IMR-90 (cell line): ENCODE data around the gene TSTD1.

Experiments used
- CEBPB ChIP-seq: IDR thresholded peaks from 2 replicates; pipeline ENCODE4 v1.6.1; 2012; ENCODE audit warnings: low read depth, low read length, improper control_type of control experiment
- CHD1 ChIP-seq: IDR thresholded peaks from 2 replicates; pipeline ENCODE4 v1.6.1; 2012; ENCODE audit warnings: low read depth, low read length, improper control_type of control experiment
- FOS ChIP-seq: fragments of 150-350 bp; IDR thresholded peaks from 2 replicates; pipeline ENCODE4 v1.6.1; 2016; ENCODE audit warnings: low read depth, low read length
- MAFK ChIP-seq: IDR thresholded peaks from 2 replicates; pipeline ENCODE4 v1.6.1; 2012; ENCODE audit warnings: low read depth, low read length, improper control_type of control experiment
- NFE2L2 ChIP-seq: fragments of 150-350 bp; IDR thresholded peaks from 2 replicates; pipeline ENCODE4 v1.6.1; 2016; ENCODE audit warnings: low read depth, mild to moderate bottlenecking, low read length
- POLR2A ChIP-seq: IDR thresholded peaks from 2 replicates; pipeline ENCODE4 v1.6.1; 2012; ENCODE audit warnings: mild to moderate bottlenecking, low read depth, low read length
- RAD21 ChIP-seq: IDR thresholded peaks from 2 replicates; pipeline ENCODE4 v1.6.1; 2012; ENCODE audit warnings: low read length, improper control_type of control experiment
- RFX5 ChIP-seq: IDR thresholded peaks from 2 replicates; pipeline ENCODE4 v1.8.0; 2012; ENCODE audit warnings: low read depth, mild to moderate bottlenecking, low read length, moderate library complexity
- TF ChIP-seq, protein P1 (sequence below): conservative IDR thresholded peaks from 2 replicates; pipeline ENCODE4 v1.5.1; 2012; ENCODE audit warnings: mild to moderate bottlenecking, low read depth, low read length, improper control_type of control experiment
- TF ChIP-seq, protein P2 (sequence below): fragments of 150-350 bp; IDR thresholded peaks from 2 replicates; pipeline ENCODE4 v1.6.1; 2017; ENCODE audit warnings: mild to moderate bottlenecking, antibody characterized with exemption, low read length, low read depth

DNA sequence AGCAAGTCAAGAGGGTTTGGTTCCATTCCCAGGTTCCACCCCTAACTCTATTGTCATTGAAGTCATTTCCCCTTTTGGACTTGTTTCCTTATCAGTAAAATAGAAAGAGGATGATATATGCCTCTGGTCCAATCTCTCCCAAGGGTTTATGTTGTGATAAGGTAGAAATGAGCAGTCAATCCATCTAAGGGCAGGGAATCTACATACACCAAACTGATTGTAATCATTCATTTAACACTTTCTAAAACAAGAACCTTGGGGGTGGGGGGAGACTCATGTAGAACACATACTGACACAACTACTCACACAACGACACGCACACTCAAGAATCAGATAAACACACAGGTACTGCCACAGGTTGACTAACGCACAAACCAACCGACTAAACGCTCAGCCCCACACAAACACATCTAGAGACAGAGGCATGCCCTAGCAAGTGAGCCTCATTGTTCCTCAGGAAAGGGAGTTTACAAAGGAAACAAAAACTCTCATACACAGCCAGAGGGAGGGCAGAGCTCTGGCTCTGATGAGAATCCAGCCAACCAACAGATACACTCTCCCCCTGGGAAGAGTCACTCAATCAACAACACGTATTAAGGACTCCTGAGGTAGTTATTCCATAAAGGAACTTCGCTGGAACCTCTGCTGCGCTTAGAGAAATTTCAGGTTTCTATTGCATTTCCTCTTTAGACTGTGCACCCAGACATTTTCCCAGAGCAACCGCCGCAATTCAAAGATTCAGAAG lies 18.8 kb downstream of the TSTD1 start:
- TF ChIP-seq, protein P1, sequence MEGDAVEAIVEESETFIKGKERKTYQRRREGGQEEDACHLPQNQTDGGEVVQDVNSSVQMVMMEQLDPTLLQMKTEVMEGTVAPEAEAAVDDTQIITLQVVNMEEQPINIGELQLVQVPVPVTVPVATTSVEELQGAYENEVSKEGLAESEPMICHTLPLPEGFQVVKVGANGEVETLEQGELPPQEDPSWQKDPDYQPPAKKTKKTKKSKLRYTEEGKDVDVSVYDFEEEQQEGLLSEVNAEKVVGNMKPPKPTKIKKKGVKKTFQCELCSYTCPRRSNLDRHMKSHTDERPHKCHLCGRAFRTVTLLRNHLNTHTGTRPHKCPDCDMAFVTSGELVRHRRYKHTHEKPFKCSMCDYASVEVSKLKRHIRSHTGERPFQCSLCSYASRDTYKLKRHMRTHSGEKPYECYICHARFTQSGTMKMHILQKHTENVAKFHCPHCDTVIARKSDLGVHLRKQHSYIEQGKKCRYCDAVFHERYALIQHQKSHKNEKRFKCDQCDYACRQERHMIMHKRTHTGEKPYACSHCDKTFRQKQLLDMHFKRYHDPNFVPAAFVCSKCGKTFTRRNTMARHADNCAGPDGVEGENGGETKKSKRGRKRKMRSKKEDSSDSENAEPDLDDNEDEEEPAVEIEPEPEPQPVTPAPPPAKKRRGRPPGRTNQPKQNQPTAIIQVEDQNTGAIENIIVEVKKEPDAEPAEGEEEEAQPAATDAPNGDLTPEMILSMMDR: no peak
- TF ChIP-seq RFX5 (no peak), POLR2A (no peak), MAFK (no peak), NFE2L2 (no peak), CEBPB (no peak), RAD21 (no peak), CHD1 (no peak), FOS (no peak)
- TF ChIP-seq, protein P2, sequence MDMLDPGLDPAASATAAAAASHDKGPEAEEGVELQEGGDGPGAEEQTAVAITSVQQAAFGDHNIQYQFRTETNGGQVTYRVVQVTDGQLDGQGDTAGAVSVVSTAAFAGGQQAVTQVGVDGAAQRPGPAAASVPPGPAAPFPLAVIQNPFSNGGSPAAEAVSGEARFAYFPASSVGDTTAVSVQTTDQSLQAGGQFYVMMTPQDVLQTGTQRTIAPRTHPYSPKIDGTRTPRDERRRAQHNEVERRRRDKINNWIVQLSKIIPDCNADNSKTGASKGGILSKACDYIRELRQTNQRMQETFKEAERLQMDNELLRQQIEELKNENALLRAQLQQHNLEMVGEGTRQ: no peak
